ENCODE measurements around the gene MYO18A.

DNA sequence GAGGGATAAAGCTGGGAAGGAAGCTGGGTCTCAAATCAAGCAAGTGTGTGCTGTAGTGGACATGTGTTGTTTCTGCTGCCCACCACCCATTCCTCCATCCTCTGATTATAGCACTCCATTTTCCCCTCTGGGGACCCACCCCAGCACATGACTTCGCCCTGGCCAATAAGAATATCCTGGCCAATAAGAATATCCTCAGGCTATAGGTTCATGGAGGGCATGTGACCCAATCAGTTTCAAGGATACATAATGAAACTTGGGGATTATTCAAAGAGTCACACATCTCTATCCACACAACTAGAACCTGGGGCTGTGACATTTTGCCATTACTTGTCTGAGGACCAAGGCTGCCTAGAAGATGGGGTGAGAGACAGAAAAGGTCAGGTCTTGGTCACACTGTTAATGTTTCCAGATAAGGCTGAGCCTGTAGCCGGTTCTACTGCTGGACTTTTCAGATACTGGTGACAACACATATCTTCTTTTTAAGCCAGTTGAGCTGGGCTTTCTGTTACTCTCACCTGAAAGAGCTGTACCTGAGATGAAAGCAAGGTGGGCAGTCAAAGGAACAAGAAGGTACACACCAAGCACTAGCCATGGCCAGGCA, 33.7 kb downstream of the MYO18A start:
- TF ChIP-seq, protein P1, sequence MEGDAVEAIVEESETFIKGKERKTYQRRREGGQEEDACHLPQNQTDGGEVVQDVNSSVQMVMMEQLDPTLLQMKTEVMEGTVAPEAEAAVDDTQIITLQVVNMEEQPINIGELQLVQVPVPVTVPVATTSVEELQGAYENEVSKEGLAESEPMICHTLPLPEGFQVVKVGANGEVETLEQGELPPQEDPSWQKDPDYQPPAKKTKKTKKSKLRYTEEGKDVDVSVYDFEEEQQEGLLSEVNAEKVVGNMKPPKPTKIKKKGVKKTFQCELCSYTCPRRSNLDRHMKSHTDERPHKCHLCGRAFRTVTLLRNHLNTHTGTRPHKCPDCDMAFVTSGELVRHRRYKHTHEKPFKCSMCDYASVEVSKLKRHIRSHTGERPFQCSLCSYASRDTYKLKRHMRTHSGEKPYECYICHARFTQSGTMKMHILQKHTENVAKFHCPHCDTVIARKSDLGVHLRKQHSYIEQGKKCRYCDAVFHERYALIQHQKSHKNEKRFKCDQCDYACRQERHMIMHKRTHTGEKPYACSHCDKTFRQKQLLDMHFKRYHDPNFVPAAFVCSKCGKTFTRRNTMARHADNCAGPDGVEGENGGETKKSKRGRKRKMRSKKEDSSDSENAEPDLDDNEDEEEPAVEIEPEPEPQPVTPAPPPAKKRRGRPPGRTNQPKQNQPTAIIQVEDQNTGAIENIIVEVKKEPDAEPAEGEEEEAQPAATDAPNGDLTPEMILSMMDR (conservative IDR thresholded peaks at IDR 0.05) = no peak
- TF ChIP-seq ZFX (IDR thresholded peaks at IDR 0.05) = no peak

Measured in C4-2B (cell line).